Adrenal gland (tissue), 12 donors: ENCODE data around the gene DKC1. TPM values are rescaled to one million over a fixed set of nuclear protein-coding genes. Genes with fewer than 3 reads are reported as not detected.
A peak's percentile ranks its signal among the peaks of the same experiment; 100 is the strongest.

Experiments
- DNase-seq, 7 donors: peaks; one replicate each; pipeline ENCODE4 v3.0.0-alpha.2; 2019 to 2020
- H3K27ac ChIP-seq, 5 donors: fragments of 200-600 bp; sonication (generic) in 4 of 5; 1 replicate in 3 of 5; 2 replicates in 2 of 5; pipeline versions ENCODE4 v1.5.1 to v1.8.0; 2016 to 2020; ENCODE audit warnings: mild to moderate bottlenecking in 1 of 5
- H3K27me3 ChIP-seq: fragments of 200-600 bp; 2 replicates; pipeline ENCODE4 v1.8.0; 2021
- H3K36me3 ChIP-seq, 2 donors: fragments of 200-600 bp; replicated peaks in 1 of 2; 1 replicate in 1 of 2; 2 replicates in 1 of 2; pipeline versions ENCODE4 v1.5.1 to v1.8.0; 2018 to 2022
- H3K4me1 ChIP-seq, 2 donors: fragments of 200-600 bp; replicated peaks in 1 of 2; 1 replicate in 1 of 2; 2 replicates in 1 of 2; pipeline versions ENCODE4 v1.5.1 to v1.8.0; 2018 to 2021
- H3K4me3 ChIP-seq, 4 donors: fragments of 200-600 bp; sonication (generic) in 3 of 4; one replicate each; pipeline ENCODE4 v1.5.1; 2016 to 2018
- H3K9me3 ChIP-seq, 3 donors: fragments of 200-600 bp; sonication (generic) in 1 of 3; replicated peaks in 1 of 3; 1 replicate in 2 of 3; 2 replicates in 1 of 3; pipeline versions ENCODE4 v1.5.1 to v1.8.0; 2016 to 2021
- POLR2A ChIP-seq, 2 donors: fragments of 450-650 bp; IDR thresholded peaks; one replicate each; pipeline ENCODE4 v1.6.1; 2017; ENCODE audit warnings: antibody characterized with exemption in 2 of 2, mild to moderate bottlenecking in 2 of 2, moderate library complexity in 1 of 2
- WGBS, 4 donors: extraction: QIAGEN DNeasy Blood & Tissue Kit in 2 of 4; methylation state at CpG; one replicate each; pipeline versions ENCODE4 v1.1.5 to v1.1.7; 2013 to 2017; 5-methylcytosine and 5-hydroxymethylcytosine counted together
- intact Hi-C, 2 donors: fragments of 100-400 bp; cut with DNase I; formaldehyde crosslinking; loops; one replicate each; pipeline versions ENCODE4 v1.14.1 to v1.15.0; 2022 to 2023
- polyA plus RNA-seq, 3 donors: library from polyadenylated mRNA; stranded (reverse); fragments of 200-250 nt in 2 of 3; fragments of 350-450 nt in 1 of 3; fragmentation: Illumina TruSeq in 1 of 3; extraction: RNeasy Lipid Tissue Mini Kit (QIAGEN cat#74804) in 1 of 3; gene quantifications; one replicate each; pipeline ENCODE4 v1.2.3, GENCODE V29; 2013 to 2014
- total RNA-seq, 9 donors: library from RNA; depleted of rRNA in 4 of 9; stranded (reverse); fragments of >200 nt in 4 of 9; fragments of 120-200 nt in 1 of 9; fragmentation: NEBNext Ultra II Directional in 1 of 9; extraction: Animal tissue kit (Norgen Biotek cat#: 25700) in 1 of 9; gene quantifications; one replicate each; pipeline versions ENCODE4 v1.1.0 to v1.2.4, GENCODE V29; 2013 to 2023
- TF ChIP-seq, protein P1 (sequence below), 6 experiments: fragments of 450-650 bp in 4 of 6; fragments of 200-600 bp in 2 of 6; sonication (generic) in 1 of 6; IDR thresholded peaks; 1 replicate in 5 of 6; 2 replicates in 1 of 6; pipeline versions ENCODE4 v1.5.1 to v1.8.0; 2016 to 2021; ENCODE audit warnings: antibody characterized with exemption in 6 of 6, mild to moderate bottlenecking in 2 of 6, moderate library complexity in 1 of 6
- donor health status: healthy with polysubstance abuse.
- donor health status: Bipolar disorder and iron deficiency.
- donor health status: DM: yes; HTN: yes; CAD: no.
- donor health status: DM: no; HTN: no; CAD: no.
- donor health status: DM: no; HTN: no; CAD: no.
- donor health status: DM: yes; HTN: yes; CAD: no.

The DKC1 gene
- total and polyA plus RNA-seq, 12 donors = 20.2 to 111 (median 31.5) TPM

- Histone ChIP-seq H3K36me3 (no peaks in the 10 kb centered on the region), H3K4me3 (no peak overlapping the region), H3K27me3 (peaks cover 8% of the 10 kb centered on the region), H3K4me1 (peaks cover under 1 to 44% of the 10 kb centered on the region in 2 donors), H3K27ac (peak overlapping the region in 3 of 5 donors; percentile 37 to 81 (median 44)), H3K9me3 (no peaks in the 10 kb centered on the region)
- intact Hi-C loops = no loop called here
- TF ChIP-seq, protein P1, sequence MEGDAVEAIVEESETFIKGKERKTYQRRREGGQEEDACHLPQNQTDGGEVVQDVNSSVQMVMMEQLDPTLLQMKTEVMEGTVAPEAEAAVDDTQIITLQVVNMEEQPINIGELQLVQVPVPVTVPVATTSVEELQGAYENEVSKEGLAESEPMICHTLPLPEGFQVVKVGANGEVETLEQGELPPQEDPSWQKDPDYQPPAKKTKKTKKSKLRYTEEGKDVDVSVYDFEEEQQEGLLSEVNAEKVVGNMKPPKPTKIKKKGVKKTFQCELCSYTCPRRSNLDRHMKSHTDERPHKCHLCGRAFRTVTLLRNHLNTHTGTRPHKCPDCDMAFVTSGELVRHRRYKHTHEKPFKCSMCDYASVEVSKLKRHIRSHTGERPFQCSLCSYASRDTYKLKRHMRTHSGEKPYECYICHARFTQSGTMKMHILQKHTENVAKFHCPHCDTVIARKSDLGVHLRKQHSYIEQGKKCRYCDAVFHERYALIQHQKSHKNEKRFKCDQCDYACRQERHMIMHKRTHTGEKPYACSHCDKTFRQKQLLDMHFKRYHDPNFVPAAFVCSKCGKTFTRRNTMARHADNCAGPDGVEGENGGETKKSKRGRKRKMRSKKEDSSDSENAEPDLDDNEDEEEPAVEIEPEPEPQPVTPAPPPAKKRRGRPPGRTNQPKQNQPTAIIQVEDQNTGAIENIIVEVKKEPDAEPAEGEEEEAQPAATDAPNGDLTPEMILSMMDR (IDR thresholded peaks at IDR 0.05) = no peak
- no peak for TF ChIP-seq POLR2A (IDR thresholded peaks at IDR 0.05)
- 59 to 78% (median 71%) methylated on average over 7 of the region's 7 CpGs for WGBS, 4 donors
- DNase-seq = peak in 5 of 7 donors; percentile 38 to 77 (median 48)
Measured at GRCh38 chrX:154735695-154736393, 26.8 kb upstream of the DKC1 start.

DNA sequence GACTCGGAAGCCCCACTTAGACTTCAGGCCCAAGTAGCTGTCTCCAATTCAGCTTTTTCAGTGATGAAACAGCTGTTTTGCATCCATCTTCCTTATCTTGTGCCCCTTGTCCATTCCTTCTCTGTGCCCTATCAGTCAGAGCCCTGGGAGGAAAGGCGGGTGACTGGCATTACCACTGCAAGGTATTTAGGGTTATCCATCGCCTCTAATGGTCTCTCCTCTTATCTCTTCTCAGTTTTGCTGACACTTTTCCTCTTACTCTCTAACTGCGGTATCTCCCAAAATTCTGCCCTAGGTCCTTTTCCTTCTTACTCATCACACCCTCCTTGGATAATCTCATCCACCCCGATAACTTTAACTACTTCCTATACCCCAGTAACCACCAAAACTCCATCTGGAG lies 25.5 kb upstream of the DKC1 start:
- peak overlapping the region in 3 of 5 donors; percentile 11 to 81 (median 61) for H3K27ac ChIP-seq
- intact Hi-C loops = no loop called here
- no peak overlapping the region for H3K4me3 ChIP-seq
- WGBS, 4 donors = 81 to 85% (median 83%) methylated on average over 5 of the region's 5 CpGs
- no peaks in the 10 kb centered on the region for H3K36me3 ChIP-seq
- peaks cover 10% of the 10 kb centered on the region for H3K27me3 ChIP-seq
- no peak for DNase-seq
- H3K9me3 ChIP-seq = no peaks in the 10 kb centered on the region
- no peak for TF ChIP-seq POLR2A (IDR thresholded peaks at IDR 0.05)
- TF ChIP-seq, protein P1 (IDR thresholded peaks at IDR 0.05) = no peak
- H3K4me1 ChIP-seq = peaks cover 0 to 34% of the 10 kb centered on the region in 2 donors

DNA sequence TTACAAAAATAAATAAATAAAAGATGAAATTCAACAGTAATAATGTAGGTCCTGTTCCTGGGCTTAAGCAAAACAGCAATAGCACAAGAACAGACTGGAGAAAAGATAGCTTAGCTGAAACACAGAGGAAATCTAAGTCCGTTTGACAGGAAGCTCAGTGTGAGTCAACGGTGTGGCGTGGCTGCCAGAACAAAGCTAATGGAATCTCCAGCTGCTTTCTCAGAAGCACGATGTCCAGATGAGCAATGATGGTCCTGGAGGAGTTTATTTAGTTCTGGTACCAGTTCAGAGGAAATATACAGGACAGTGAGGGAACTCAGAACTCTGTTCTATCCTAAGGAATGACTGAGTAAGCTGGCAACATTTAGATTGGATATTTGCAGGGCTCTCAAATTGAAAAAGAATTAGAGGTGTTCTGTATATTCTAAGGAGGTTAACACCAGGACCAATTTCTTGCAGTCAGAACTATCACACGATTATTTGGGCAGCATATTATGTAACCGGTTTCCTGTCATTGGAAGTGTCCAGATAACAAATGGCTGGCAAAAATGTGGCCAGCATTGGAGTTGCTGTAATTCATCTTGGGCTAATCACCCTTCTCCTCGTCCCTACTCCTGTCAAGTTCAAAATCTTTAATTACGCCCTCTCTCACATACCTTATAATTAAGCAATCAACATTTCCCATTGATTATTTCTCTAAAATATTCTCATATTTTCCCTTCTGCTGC lies 24.5 kb upstream of the DKC1 start:
- peak in 6 of 7 donors; percentile 57 to 75 (median 66) for DNase-seq
- no peaks in the 10 kb centered on the region for H3K9me3 ChIP-seq
- peaks cover 0 to 26% of the 10 kb centered on the region in 2 donors for H3K4me1 ChIP-seq
- TF ChIP-seq, protein P1 (IDR thresholded peaks at IDR 0.05) = no peak
- TF ChIP-seq POLR2A (IDR thresholded peaks at IDR 0.05) = no peak
- no peaks in the 10 kb centered on the region for H3K36me3 ChIP-seq
- H3K27me3 ChIP-seq = peaks cover 10% of the 10 kb centered on the region
- H3K27ac ChIP-seq = peak overlapping the region in 4 of 5 donors; percentile 31 to 79 (median 50)
- no peak overlapping the region for H3K4me3 ChIP-seq
- intact Hi-C loops = no loop called here
- whole genome bisulfite sequencing, 4 donors = 9 to 38% (median 23%) methylated on average over 8 of the region's 8 CpGs

GRCh38 chrX:154739952-154740465 lies 22.7 kb upstream of the DKC1 start:
- no peaks in the 10 kb centered on the region for H3K9me3 ChIP-seq
- peaks cover 10% of the 10 kb centered on the region for H3K27me3 ChIP-seq
- intact Hi-C loops = no loop called here
- H3K27ac ChIP-seq = no peak overlapping the region
- 65 to 89% (median 78%) methylated on average over 2 of the region's 2 CpGs for WGBS, 4 donors
- DNase-seq = no peak
- TF ChIP-seq POLR2A (IDR thresholded peaks at IDR 0.05) = no peak
- TF ChIP-seq, protein P1 (IDR thresholded peaks at IDR 0.05) = no peak
- H3K36me3 ChIP-seq = no peaks in the 10 kb centered on the region
- no peak overlapping the region for H3K4me3 ChIP-seq
- peaks cover 0 to 17% of the 10 kb centered on the region in 2 donors for H3K4me1 ChIP-seq
